ENCODE results near the gene CLCN3. TPM values are rescaled to one million over a fixed set of nuclear protein-coding genes. Genes with fewer than 3 reads are reported as not detected.

Gene CLCN3
- total and polyA plus RNA-seq, 9 of the 15 experiments (the other 6 are each of a cell fraction or from before 2014, with no cell fraction given): 12.7 to 60.6 (median 38.5) TPM

DNA sequence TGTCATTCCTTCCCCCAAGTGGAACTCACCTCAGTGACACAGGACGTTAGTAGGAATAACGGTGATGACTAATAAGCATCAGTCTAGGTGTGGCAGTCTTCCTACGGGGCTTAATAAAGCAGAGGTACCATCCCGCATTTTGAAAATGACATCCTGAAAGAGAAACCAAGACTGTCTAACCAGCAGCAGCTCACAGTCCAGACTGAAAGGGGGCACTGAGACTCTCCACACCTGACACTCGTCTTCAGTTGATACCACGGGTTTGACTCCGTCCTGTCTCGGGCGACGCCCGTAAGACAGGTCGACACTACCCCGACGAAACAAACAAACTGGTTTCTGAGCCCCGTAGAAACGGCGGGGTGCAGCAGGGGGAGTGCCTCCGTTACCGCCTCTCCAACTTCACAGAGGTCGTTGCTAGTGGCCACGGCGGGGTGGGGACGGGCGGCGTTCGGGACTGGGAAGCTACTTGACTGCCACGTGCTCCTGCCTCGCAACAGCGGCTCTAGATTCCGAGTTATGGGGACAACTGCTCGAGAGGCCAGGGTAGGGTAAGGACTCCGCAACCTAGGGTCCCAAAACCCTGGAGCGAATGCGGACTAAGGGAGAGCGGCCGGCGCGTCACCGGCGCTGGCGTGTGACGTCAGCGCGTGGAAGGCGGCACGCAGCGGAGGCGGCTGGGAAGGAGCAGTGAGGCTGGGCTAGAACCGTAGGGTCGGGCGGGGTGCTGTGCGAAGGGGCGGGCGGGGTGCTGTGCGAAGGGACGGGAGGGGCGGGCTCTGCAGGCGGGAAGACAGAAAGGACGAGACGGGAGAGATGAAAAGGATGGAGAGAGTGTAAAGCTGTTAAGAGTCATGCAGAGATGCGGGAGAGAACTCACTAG is 8.1 kb upstream of the CLCN3 start, which contains the start of gene NEK1 (continued):
- TF ChIP-seq, protein P1, sequence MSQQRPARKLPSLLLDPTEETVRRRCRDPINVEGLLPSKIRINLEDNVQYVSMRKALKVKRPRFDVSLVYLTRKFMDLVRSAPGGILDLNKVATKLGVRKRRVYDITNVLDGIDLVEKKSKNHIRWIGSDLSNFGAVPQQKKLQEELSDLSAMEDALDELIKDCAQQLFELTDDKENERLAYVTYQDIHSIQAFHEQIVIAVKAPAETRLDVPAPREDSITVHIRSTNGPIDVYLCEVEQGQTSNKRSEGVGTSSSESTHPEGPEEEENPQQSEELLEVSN (IDR thresholded peaks at IDR 0.05; ENCODE audit: borderline replicate concordance in 1 of 2, extremely low read depth in 1 of 2, insufficient read depth in 1 of 2, insufficient read length in 1 of 2, low read depth in 1 of 2, low read length in 1 of 2, poor library complexity in 1 of 2, severe bottlenecking in 1 of 2): peak in 1 of 2 experiments; percentile 43
- TF ChIP-seq SIX5 (IDR thresholded peaks at IDR 0.05; ENCODE audit: borderline replicate concordance in 1 of 2, insufficient read depth in 1 of 2, low read depth in 1 of 2, low read length in 2 of 2) (no peak), KLF16 (IDR thresholded peaks at IDR 0.05) (no peak), NCOA1 (IDR thresholded peaks at IDR 0.05; ENCODE audit: low read depth) (0 out of 2 replicates have a peak, but pooled peaks have one; percentile 22), PRMT5 (CRISPR knock-in tag; IDR thresholded peaks at IDR 0.05) (no peak), ZC3H11A (IDR thresholded peaks at IDR 0.05; ENCODE audit: low read depth, low read length) (no peak), ADNP (tag; IDR thresholded peaks at IDR 0.05) (no peak), IFI16 (CRISPR knock-in tag; IDR thresholded peaks at IDR 0.05) (no peak), SP2 (IDR thresholded peaks at IDR 0.05; ENCODE audit: extremely low read depth, low read depth, low read length, poor library complexity, severe bottlenecking) (no peak), ZNF146 (CRISPR knock-in tag; IDR thresholded peaks at IDR 0.05; ENCODE audit: unreplicated experiment) (no peak)
- TF ChIP-seq, protein P2, sequence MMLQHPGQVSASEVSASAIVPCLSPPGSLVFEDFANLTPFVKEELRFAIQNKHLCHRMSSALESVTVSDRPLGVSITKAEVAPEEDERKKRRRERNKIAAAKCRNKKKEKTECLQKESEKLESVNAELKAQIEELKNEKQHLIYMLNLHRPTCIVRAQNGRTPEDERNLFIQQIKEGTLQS (IDR thresholded peaks at IDR 0.05): peak; percentile 63
- TF ChIP-seq, protein P2 (CRISPR knock-in tag; conservative IDR thresholded peaks at IDR 0.05): no peak
- TF ChIP-seq, protein P3, sequence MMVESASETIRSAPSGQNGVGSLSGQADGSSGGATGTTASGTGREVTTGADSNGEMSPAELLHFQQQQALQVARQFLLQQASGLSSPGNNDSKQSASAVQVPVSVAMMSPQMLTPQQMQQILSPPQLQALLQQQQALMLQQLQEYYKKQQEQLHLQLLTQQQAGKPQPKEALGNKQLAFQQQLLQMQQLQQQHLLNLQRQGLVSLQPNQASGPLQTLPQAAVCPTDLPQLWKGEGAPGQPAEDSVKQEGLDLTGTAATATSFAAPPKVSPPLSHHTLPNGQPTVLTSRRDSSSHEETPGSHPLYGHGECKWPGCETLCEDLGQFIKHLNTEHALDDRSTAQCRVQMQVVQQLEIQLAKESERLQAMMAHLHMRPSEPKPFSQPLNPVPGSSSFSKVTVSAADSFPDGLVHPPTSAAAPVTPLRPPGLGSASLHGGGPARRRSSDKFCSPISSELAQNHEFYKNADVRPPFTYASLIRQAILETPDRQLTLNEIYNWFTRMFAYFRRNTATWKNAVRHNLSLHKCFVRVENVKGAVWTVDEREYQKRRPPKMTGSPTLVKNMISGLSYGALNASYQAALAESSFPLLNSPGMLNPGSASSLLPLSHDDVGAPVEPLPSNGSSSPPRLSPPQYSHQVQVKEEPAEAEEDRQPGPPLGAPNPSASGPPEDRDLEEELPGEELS (CRISPR knock-in tag; IDR thresholded peaks at IDR 0.05; ENCODE audit: borderline replicate concordance): peak; percentile 77; the same call in 1 of the 2 replicates

All from K562 (cell line).